HG03469 (cell line): ENCODE measurements around the gene MAN1C1.
"Not testable (repeated sequence)": the region's sequence is repeated elsewhere in the genome, so short reads cannot be mapped to it uniquely, and the experiment has no call there.

ENCODE experiments used
- ATAC-seq: cut with Tn5 transposase; IDR thresholded peaks from one replicate; pipeline ENCODE4 v1.9.1; 2021; ENCODE audit warnings: mild to moderate bottlenecking, moderate library complexity, moderate number of reproducible peaks; ENCODE audit not compliant: unreplicated experiment

MAN1C1 gene

DNA sequence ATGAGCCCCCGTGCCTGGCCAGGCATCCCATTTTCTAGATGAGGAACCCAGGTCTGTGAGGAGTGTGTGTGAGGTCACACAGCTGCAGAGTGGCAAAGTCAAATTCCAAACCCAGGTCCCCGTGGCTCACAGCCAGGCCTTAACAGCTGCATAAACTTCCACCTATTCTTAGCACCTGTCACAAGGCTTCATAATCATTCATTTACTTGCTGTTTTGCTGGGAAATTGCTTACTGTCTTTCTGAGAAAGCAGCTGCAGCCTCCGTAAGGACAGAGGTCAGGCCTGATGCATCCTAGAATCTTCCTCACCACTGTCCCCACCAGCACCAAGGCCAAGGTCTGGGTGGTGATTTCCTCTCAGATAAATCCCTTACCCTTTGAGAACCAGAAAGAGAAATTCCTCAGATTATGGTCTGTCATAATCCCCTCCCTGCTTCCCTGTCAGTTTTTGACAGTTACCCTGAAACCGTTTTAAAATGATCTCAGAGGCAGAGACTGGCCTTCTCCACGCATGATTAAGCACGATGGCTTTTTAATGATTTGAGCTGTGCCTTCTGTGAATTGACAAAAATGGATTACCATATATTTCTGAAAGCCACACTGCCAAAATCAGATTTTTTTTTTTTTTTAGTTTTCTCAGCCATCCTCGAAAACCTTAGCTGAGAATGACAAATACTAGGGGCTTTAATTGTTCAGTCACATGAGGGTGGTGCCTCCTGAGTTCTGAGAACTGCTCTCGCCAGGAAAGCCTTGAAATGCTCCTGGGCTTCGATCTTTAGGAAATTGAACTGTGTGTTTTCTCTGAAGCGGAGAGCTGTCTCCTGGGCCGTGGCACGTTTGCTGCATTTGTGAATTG, 113.4 kb downstream of the MAN1C1 start:
- no peak for ATAC-seq

GRCh38 chr1:25731148-25731547, 114.6 kb downstream of the MAN1C1 start:
- no peak for ATAC-seq

- ATAC-seq: no peak
Observed at GRCh38 chr1:25731626-25732370, 115.2 kb downstream of the MAN1C1 start.

- no peak for ATAC-seq
Observed at GRCh38 chr1:25732821-25733220, 116.2 kb downstream of the MAN1C1 start.

DNA sequence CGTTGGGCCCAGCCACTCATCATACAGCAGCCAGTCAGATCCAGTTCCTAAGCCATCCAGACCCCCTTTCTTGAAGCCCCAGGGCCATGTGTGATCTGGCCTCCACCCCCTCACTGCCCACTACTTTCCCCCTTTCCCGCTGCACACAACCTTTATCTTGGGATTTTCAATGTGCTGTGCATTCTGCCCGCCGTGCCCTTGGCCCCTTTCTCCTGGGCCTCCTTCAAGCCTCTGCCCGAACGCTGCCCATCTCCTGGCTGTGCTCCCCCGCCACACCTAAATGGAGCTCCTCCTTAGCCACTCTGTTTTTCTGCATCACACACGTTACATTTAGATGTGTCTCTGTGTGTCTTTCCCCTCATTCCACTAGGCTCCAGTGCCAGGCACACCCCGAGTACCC, 116.7 kb downstream of the MAN1C1 start:
- no peak for ATAC-seq

GRCh38 chr1:25734991-25735390, 118.4 kb downstream of the MAN1C1 start:
- ATAC-seq: not testable (repeated sequence)

DNA sequence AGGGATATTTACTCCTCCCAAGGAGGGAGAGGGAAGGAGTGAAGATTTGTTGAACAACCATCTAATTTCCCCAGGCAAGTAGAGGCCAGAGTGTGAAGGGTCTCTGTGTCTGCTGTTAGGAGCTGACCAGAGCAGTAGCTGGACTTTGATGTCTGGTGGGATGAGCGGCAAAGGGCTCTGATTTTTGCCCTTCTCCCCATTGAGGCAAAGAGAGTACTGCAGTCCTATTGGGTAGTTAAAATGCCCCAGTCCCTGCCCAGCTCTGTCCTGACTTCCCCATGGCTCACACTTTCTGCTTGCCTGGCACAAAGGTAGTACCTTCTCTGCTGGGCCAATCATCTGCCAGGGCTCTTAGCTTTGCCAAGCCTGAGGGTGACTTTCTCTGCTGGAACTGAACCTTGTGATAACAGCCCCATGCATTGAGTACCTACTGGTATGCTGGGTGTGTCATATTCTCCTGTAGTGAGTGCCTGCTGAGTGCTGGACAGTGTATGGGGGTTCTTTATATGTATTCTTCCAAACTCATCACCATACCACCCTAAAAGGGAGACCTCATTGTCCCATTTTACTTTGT, 119.5 kb downstream of the MAN1C1 start:
- no peak for ATAC-seq

DNA sequence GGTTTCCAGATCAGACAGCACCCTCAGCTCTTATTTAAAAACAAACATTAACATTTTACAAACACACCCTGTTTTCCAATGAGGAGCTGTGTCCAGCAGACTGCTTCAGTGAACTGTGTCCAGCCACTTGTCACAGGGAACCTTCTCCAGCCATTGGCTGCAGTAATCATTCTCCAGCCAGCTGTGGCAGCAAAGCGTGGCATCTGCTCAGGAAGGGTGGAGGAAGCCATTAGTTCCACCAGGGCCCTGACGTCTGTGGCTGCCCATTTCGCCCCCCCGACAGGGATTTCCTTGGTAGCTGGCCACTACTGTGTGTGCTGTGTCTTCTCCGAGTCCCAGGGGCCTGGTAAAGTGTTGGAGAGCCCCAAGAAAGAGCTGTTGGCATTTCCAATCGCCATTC, 120.5 kb downstream of the MAN1C1 start:
- ATAC-seq: no peak

DNA sequence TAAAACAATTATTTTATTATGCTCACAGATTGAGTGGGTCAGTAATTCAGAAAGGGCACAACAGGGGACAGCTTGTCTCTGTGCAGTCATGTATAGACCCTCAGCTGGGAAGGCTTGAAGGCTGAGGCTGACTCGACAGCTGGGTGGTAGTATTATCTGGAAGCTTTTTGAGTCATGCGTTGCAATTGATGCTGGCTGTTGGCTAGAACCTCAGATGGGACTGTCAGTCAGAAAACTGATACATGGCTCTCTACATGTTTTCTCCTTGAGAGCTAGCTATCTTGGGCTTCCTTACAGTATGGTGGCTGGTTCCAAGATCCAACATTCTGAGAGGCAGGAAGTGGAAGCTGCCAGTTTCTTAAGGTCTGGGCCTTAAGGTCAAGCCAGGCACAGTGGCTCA, 121.9 kb downstream of the MAN1C1 start:
- ATAC-seq: no peak

DNA sequence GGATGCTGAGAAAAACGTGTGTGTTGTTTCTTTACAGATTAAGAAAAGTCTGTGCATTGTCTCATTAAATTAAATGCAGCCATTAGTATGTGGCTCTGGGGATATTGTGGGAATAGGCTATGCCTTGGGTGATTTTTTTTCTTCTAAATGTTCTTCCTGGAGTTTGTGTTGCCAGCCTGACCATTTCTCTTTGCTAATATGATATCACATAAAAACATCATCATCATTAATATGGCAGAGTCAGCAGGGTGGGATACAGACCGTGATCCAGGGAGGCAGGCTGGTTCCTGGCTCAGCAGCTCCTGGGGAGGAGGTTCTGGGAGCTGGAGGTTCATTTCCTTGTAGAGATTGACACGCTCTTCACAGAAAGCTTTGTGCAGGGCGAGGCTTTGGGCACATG, 122.8 kb downstream of the MAN1C1 start:
- no peak for ATAC-seq

- ATAC-seq: no peak
Observed at GRCh38 chr1:25740071-25740470, 123.5 kb downstream of the MAN1C1 start.

DNA sequence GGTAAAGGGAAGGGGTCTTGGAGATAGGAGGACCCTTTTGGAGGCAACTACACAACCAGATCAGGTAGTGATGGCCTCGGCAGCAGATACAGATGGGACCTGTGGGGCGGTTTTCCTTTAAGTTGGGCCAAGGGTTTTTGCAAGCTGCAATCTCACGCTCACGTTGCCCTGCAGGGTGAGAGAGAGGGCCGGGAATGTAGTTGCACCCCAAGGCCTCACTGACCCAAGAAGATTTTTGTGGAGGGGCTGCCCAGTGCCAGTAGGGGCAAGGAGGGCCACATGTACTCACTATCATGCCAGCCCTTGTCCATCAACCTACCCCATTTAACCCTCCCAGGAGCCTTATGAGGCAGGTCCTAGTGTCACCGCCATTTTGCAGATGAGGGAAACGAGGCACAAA, 125.7 kb downstream of the MAN1C1 start:
- ATAC-seq: no peak

DNA sequence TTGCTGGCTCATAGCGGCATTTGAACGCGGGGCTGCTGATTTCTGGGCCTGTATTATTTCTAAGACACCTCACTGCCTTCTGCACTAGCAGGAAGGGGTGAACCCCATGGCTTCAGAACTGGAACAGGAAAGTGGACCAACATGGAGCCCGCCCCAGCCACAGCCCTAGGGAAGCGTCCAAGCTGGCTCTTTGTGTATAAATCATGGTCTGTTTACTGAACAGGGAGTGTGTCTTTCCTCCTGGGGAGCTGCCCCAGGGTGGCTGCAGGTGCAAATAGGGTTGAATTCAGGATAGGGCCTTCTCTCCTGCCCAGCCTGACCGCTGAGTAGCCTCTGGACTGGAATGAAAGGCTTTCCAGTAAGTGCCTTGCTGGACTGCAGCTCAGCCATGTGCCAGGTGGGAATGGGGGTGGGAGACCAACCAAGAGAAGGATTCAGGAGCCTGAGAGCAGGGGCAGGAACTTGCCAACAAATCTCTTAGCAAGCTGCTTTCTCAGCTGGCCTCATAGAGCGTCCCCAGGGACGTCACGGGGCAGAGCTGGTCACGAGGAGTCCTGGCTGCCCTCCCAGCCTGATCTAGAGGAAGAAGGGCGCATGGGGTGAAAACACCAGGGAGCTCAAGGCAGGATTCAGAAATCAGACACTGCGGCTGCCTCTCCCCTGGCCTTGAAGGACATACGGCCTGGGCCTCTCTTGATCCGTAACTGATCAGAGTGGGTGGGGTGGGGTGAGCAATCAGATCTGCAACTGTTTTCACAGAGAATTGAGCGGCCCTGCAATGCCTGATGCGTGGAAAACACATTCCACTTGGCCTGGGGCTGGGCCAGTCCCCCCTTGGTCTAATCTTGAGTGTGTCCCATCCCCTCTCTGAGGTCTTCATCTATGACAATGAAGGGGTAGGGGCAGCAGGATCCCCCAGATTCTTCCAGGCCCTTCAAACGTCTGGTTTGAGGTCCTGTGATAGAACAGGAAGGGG, 126.9 kb downstream of the MAN1C1 start:
- no peak for ATAC-seq

DNA sequence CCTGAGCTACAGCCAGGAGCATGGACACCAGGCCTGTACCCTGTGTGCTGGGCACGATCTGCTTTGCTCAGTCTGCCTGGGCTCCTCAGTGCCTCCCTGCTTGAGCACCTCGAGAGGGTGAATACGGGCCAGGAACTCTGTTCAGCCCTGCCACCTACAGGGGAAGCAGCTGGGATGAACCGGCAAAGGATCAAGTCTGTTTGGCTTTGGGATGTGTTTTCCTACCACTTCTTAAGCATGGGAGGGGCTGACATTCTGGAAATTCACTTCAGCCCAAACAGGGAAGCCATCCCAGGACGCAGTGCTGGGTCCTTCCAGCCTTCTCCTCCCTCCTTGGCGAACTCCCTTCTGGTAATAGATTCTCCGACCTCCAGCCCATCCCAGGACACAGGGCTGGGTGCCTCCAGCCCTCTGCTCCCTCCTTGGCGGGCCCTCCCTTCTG, 127.6 kb downstream of the MAN1C1 start:
- ATAC-seq: no peak

DNA sequence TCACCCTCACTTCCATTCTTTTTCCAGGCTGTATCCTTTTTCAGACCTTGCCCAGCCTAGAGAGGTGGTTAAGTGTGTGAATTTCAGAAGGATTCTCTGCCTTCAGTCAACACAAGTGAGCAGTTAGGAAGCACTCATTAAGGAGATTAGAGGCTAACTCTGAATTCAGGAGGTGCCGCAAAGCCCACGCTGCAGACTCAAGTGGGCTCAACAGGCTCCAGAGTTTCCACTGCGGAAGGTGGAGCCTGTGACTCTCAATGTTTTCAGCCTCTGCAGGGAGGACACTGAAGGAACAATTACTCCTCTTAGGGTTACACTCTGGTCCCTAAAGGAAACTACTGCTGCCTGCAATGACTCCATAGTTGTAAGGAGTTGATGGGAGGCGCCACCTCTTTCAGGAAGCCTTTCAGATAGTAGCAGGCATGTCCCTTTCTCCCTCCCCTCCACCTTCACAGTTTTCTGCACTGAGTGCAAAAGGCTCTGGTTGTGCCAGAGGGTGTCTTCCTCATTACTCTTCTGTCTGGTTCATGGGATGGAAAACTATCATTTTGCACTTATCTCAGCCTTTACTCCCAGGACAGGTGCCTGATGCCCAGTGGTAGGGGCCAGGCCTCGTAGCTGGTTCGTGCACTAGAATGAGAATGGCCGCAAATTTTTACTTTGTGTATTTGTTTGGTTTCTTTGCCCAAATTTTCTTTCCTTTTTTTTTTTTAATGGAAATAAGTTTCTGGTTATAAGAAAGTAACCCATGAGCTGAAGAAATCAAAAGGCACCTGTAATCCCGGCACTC, 128.2 kb downstream of the MAN1C1 start:
- no peak for ATAC-seq

DNA sequence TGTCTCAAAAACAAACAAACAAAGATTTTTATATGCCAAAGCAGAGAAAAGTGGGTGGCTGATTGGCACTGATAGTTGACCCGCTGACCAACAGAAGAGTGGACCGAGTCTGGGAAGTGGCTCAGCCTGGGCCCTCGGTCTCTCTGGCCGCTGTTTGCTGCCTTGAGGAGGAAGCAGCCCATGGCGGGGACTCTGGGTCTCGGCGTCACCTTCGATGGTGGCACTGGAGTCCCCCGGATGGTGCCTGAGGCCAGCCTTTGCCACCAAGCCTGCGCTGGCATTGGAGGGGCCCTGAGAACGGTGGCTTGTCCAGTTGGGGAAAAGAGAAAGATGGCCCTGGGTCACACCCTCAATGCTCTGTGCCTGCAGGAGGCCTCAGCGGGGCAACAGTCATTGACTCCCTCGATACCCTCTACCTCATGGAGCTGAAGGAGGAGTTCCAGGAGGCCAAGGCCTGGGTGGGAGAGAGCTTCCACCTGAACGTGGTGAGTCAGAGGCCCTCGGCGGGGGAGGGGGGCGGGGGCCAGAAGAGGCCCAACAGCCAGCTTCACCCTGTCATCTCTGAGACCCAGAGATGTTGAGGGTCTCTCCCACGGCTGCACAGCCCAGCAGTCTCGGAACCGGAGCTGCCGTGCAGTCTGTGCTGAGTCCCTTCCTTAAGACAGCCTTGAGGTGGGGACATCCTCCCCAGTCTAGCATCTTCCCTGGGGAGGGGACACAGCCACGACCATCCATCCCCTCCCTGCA, 129.9 kb downstream of the MAN1C1 start:
- ATAC-seq: no peak

DNA sequence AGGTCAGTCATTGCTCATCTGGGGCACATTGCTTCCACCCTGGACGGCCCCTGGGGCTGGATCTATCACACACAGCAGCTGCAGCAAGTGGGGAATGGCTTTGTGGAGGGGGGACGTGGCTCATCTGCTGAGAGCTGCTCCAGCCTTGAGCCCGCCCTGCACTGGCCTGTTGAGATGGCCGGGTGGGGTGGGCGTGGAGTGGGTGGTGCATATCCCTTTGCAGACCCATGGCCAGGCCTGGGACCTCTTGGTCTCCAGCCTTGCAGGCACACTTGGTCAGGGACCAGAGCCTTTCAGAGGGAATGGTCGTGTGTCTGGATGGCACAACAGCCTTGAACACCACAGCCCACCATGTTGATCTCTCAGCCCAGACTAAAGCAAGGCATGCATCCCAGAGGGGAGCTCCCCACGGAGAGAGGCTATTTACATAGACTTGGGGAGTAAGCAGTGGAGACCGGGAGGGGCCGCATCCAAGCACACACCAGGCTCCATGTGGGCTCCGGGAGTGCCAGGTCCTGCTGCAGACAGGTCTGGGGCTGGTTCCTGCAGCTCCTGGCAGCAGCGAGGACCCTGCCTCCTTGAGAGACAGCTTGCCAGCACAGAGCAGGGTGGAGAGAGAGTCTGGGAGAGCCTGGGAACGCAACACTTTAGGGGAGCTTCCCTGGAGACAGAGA, 130.6 kb downstream of the MAN1C1 start:
- no peak for ATAC-seq

- ATAC-seq: no peak
Observed at GRCh38 chr1:25748531-25749205, 132.1 kb downstream of the MAN1C1 start.
